ENCODE measurements around the gene OSGEP.

OSGEP gene

GRCh38 chr14:20489093-20489994 lies 34.7 kb upstream of the OSGEP start:
- no peak overlapping the region for H3K4me3 ChIP-seq (ENCODE audit: low read depth, low read length)
- no peak overlapping the region for H3K27ac ChIP-seq
- no peak for DNase-seq
- no peaks in the 10 kb centered on the region for H3K36me3 ChIP-seq
- no peaks in the 10 kb centered on the region for H3K27me3 ChIP-seq (ENCODE audit: insufficient read depth, low read depth, severe bottlenecking)
- no peaks in the 10 kb centered on the region for H3K9me3 ChIP-seq (ENCODE audit: severe bottlenecking)
- TF ChIP-seq, protein P1, sequence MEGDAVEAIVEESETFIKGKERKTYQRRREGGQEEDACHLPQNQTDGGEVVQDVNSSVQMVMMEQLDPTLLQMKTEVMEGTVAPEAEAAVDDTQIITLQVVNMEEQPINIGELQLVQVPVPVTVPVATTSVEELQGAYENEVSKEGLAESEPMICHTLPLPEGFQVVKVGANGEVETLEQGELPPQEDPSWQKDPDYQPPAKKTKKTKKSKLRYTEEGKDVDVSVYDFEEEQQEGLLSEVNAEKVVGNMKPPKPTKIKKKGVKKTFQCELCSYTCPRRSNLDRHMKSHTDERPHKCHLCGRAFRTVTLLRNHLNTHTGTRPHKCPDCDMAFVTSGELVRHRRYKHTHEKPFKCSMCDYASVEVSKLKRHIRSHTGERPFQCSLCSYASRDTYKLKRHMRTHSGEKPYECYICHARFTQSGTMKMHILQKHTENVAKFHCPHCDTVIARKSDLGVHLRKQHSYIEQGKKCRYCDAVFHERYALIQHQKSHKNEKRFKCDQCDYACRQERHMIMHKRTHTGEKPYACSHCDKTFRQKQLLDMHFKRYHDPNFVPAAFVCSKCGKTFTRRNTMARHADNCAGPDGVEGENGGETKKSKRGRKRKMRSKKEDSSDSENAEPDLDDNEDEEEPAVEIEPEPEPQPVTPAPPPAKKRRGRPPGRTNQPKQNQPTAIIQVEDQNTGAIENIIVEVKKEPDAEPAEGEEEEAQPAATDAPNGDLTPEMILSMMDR (IDR thresholded peaks at IDR 0.05; ENCODE audit: low read depth, low read length) = no peak

DNA sequence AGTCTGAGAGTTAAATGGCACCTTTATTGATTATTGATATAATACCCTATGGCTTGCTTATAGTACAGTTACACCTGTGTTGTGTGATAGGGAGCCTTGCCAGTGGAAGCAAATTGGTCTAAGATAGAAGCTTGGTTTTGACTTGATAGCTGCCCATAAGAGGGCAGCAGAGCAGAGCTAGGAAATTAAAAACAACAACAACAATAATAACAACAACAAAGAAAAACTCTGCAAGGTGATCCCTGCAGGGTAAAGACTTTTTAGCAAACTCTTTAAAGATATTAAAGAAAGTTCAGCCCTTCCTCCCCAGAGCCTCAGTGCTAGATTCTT lies 32.7 kb upstream of the OSGEP start:
- TF ChIP-seq, protein P1 (IDR thresholded peaks at IDR 0.05; ENCODE audit: low read depth, low read length) = no peak
- no peak for DNase-seq
- no peaks in the 10 kb centered on the region for H3K9me3 ChIP-seq (ENCODE audit: severe bottlenecking)
- no peaks in the 10 kb centered on the region for H3K27me3 ChIP-seq (ENCODE audit: insufficient read depth, low read depth, severe bottlenecking)
- no peak overlapping the region for H3K27ac ChIP-seq
- no peak overlapping the region for H3K4me3 ChIP-seq (ENCODE audit: low read depth, low read length)
- H3K36me3 ChIP-seq = no peaks in the 10 kb centered on the region

DNA sequence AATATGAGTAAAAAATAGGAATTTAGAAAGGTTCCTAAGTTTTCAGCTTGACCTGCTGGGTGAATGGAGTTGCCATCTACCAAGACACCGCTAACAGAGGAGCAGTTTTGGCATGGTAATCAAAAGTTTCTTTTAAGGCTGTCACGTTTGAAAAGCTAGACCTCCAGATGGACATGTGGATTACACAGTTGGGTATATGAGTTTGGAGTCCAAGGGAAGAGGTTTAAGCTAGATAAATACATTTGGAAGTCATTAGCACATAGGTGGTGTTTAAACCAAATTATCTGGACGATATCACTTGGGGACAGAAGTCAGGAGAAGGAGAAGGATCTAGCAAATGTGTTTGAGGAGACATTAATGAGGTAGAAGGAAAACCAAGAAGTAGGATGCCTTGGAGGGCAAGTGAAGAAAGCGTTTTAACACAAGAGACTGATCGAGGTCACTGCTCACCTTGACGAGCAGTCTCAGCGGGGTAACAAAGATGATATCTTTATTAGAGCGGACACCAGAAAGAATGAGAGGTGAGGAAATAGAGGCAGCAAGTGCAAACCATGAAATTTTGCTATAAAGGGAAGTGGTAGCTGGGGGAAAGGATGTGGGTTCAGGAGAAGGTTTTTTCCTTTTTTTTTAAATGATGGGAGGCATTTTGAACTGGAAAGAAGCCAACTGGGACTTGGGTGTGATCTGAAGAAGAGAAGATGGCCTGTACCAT lies 32.2 kb upstream of the OSGEP start:
- Histone ChIP-seq H3K4me3 (ENCODE audit: low read depth, low read length) (no peak overlapping the region), H3K36me3 (no peaks in the 10 kb centered on the region), H3K27me3 (ENCODE audit: insufficient read depth, low read depth, severe bottlenecking) (no peaks in the 10 kb centered on the region), H3K27ac (no peak overlapping the region), H3K9me3 (ENCODE audit: severe bottlenecking) (no peaks in the 10 kb centered on the region)
- DNase-seq = no peak
- TF ChIP-seq, protein P1 (IDR thresholded peaks at IDR 0.05; ENCODE audit: low read depth, low read length) = no peak

GRCh38 chr14:20485900-20486299 lies 31.3 kb upstream of the OSGEP start:
- TF ChIP-seq, protein P1 (IDR thresholded peaks at IDR 0.05; ENCODE audit: low read depth, low read length) = no peak
- no peak for DNase-seq
- no peak overlapping the region for H3K27ac ChIP-seq

GRCh38 chr14:20482382-20482781 lies 27.8 kb upstream of the OSGEP start:
- TF ChIP-seq, protein P1 (IDR thresholded peaks at IDR 0.05; ENCODE audit: low read depth, low read length) = no peak
- Histone ChIP-seq H3K36me3 (peaks cover 6% of the 10 kb centered on the region), H3K9me3 (ENCODE audit: severe bottlenecking) (no peaks in the 10 kb centered on the region), H3K27ac (no peak overlapping the region), H3K4me3 (ENCODE audit: low read depth, low read length) (no peak overlapping the region), H3K27me3 (ENCODE audit: insufficient read depth, low read depth, severe bottlenecking) (no peaks in the 10 kb centered on the region)
- no peak for DNase-seq

More at GRCh38 chr14:20485900-20486299, 31.3 kb upstream of the OSGEP start:
- Histone ChIP-seq H3K9me3 (ENCODE audit: severe bottlenecking) (no peaks in the 10 kb centered on the region), H3K4me3 (ENCODE audit: low read depth, low read length) (no peak overlapping the region), H3K27me3 (ENCODE audit: insufficient read depth, low read depth, severe bottlenecking) (no peaks in the 10 kb centered on the region), H3K36me3 (no peaks in the 10 kb centered on the region)
